ENCODE data around the gene PLXNC1. TPM values are rescaled to one million over a fixed set of nuclear protein-coding genes. Genes with fewer than 3 reads are reported as not detected.
A peak's percentile ranks its signal among the peaks of the same experiment; 100 is the strongest.

The PLXNC1 gene
- total RNA-seq, 2 donors from 2014 or later = 8.4 to 12.4 TPM

DNA sequence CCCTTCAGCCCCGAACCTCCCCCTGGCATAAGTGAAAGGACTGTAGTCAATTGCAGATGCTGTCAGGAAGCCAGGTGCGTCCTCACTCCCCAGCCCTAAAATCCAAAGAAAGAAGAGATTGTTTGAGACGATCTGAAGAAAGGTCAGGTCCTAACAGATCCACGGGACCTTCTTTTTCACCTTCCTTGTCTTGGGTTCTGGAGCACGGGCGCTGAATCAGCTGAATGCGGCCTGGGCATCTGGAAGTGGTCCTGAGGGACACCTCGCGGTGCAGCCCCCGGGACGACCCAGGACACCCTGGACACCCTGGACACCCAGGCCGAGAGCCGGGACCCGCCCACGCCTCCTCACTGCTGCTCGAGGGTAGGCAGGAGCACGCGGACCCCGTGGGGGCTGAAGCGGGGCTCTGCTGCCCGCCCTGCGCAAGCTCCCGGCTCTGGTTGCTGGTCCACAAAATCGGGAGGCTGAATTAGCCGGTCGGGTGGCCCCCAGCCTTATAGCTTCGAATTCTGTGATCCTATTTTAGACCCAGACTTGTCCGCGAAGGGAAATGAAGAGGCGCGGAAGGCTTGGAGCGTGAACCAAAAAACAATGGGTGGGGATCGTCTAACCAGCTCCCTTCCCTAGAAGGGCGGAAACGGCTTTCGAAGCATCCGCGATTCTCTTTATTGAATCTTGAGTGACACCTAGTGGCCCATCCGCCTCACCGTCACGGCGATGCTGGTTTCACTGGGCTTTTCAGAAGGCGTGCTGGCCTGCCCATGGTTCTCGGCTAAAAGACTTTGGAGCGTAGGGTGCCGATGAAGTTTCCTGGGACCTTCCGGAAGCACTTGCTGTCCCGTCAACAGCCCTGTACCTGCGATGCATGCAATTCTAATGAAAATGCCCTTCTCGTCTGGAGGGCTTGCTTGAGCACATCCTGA, 46.4 kb upstream of the PLXNC1 start:
- H3K9ac ChIP-seq (ENCODE audit: low read depth in 2 of 2, low read length in 2 of 2) = peak overlapping the region; percentile 52 to 57
- no peaks in the 10 kb centered on the region for H3K9me3 ChIP-seq
- H3K4me3 ChIP-seq = peak overlapping the region; percentile 53
- H3K27ac ChIP-seq = no peak overlapping the region
- intact Hi-C loops (cut with DNase I) = loop anchor here (2.0 to 5.0 kb wide), 4 partner anchors 125 to 600 kb away; no protein-coding TSS in a partner anchor
- H3K36me3 ChIP-seq = no peaks in the 10 kb centered on the region
- H3K27me3 ChIP-seq = no peaks in the 10 kb centered on the region
- no peaks in the 10 kb centered on the region for H3K4me1 ChIP-seq
- peak; percentile 91 for DNase-seq
- TF ChIP-seq, protein P1, sequence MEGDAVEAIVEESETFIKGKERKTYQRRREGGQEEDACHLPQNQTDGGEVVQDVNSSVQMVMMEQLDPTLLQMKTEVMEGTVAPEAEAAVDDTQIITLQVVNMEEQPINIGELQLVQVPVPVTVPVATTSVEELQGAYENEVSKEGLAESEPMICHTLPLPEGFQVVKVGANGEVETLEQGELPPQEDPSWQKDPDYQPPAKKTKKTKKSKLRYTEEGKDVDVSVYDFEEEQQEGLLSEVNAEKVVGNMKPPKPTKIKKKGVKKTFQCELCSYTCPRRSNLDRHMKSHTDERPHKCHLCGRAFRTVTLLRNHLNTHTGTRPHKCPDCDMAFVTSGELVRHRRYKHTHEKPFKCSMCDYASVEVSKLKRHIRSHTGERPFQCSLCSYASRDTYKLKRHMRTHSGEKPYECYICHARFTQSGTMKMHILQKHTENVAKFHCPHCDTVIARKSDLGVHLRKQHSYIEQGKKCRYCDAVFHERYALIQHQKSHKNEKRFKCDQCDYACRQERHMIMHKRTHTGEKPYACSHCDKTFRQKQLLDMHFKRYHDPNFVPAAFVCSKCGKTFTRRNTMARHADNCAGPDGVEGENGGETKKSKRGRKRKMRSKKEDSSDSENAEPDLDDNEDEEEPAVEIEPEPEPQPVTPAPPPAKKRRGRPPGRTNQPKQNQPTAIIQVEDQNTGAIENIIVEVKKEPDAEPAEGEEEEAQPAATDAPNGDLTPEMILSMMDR (IDR thresholded peaks at IDR 0.05) = peak; percentile 75

DNA sequence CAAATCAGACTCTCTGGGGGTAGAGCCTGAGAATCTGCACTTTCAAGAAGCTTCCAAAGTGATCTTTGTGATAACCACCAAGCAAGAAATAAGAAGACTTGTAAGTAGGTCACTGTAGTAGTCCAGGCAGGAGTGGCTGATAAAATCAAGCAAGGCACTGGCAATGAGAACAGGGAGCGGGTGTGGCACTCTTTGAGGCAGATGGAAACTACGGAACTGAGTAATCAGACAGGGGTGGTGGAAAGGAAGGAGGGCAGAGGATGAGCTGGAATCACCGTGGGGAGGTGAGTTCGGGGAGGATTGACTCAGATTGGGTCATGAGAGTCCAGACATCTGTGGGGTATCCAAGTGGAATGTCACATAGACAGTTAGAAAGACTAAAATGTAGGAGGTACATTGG, 44.4 kb upstream of the PLXNC1 start:
- Histone ChIP-seq H3K36me3 (no peaks in the 10 kb centered on the region), H3K27me3 (no peaks in the 10 kb centered on the region), H3K9ac (ENCODE audit: low read depth in 2 of 2, low read length in 2 of 2) (no peak overlapping the region), H3K4me3 (no peak overlapping the region), H3K9me3 (no peaks in the 10 kb centered on the region), H3K27ac (no peak overlapping the region), H3K4me1 (no peaks in the 10 kb centered on the region)
- DNase-seq = no peak
- TF ChIP-seq, protein P1 (IDR thresholded peaks at IDR 0.05) = no peak
- intact Hi-C loops (cut with DNase I) = loop anchor here (5.0 kb wide), 3 partner anchors 127 to 602 kb away; no protein-coding TSS in a partner anchor

- Histone ChIP-seq H3K27ac (no peak overlapping the region), H3K4me3 (no peak overlapping the region), H3K27me3 (no peaks in the 10 kb centered on the region), H3K9ac (ENCODE audit: low read depth in 2 of 2, low read length in 2 of 2) (no peak overlapping the region), H3K36me3 (no peaks in the 10 kb centered on the region), H3K4me1 (no peaks in the 10 kb centered on the region), H3K9me3 (no peaks in the 10 kb centered on the region)
- DNase-seq = no peak
- TF ChIP-seq, protein P1 (IDR thresholded peaks at IDR 0.05) = no peak
- intact Hi-C loops (cut with DNase I) = no loop called here
Measured at GRCh38 chr12:94107910-94108309, 40.5 kb upstream of the PLXNC1 start.

GRCh38 chr12:94109160-94109559, 39.2 kb upstream of the PLXNC1 start:
- intact Hi-C loops (cut with DNase I) = no loop called here
- Histone ChIP-seq H3K4me1 (no peaks in the 10 kb centered on the region), H3K9me3 (no peaks in the 10 kb centered on the region), H3K36me3 (no peaks in the 10 kb centered on the region), H3K27ac (no peak overlapping the region), H3K9ac (ENCODE audit: low read depth in 2 of 2, low read length in 2 of 2) (no peak overlapping the region), H3K27me3 (no peaks in the 10 kb centered on the region), H3K4me3 (no peak overlapping the region)
- TF ChIP-seq, protein P1 (IDR thresholded peaks at IDR 0.05) = no peak
- no peak for DNase-seq

GRCh38 chr12:94110258-94110657, 38.1 kb upstream of the PLXNC1 start:
- Histone ChIP-seq H3K36me3 (no peaks in the 10 kb centered on the region), H3K4me3 (no peak overlapping the region), H3K4me1 (no peaks in the 10 kb centered on the region), H3K9me3 (no peaks in the 10 kb centered on the region), H3K9ac (ENCODE audit: low read depth in 2 of 2, low read length in 2 of 2) (no peak overlapping the region), H3K27ac (no peak overlapping the region), H3K27me3 (no peaks in the 10 kb centered on the region)
- TF ChIP-seq, protein P1 (IDR thresholded peaks at IDR 0.05) = no peak
- DNase-seq = no peak
- intact Hi-C loops (cut with DNase I) = no loop called here

Data from colonic mucosa (tissue), 4 donors.